HCT116 (cell line): Measurements from ENCODE around the gene RBFOX2. TPM values are rescaled to one million over a fixed set of nuclear protein-coding genes. Genes with fewer than 3 reads are reported as not detected.

ENCODE experiments used
- ATAC-seq: fragments of 200-7000 bp; cut with Tn5 transposase; 2 replicates; pipeline ENCODE4 v1.9.1; 2020; ENCODE audit warnings: mild to moderate bottlenecking, moderate library complexity
- BruUV-seq: library from RNA; stranded (reverse); fragments of 400-500 nt; replicated peaks from 2 replicates; lab custom pipeline; 2021; lab: Mats Ljungman, UMichigan
- CTCF ChIA-PET: fragments of 300-600 bp; sonication (Branson Sonifier 250); formaldehyde crosslinking; loops from one replicate; lab custom pipeline; 2021; ENCODE audit warnings: antibody characterized with exemption; lab: Charles Lee
- POLR2A ChIA-PET: fragments of 300-600, 350-600 bp; sonication (Branson Sonifier 250); formaldehyde crosslinking; loops from one replicate; lab custom pipeline; 2021; ENCODE audit warnings: antibody characterized with exemption; lab: Charles Lee
- RAD21 ChIA-PET, 2 experiments: fragments of 300-600 bp; sonication (Branson Sonifier 250); formaldehyde crosslinking; loops; one replicate each; lab custom pipeline; 2023; ENCODE audit warnings: low total read pairs in 2 of 2; ENCODE audit not compliant: uncharacterized antibody in 2 of 2, unreplicated experiment in 2 of 2, low non-redundant PET in 1 of 2; lab: Charles Lee
- DNase-seq: peaks from one replicate; pipeline ENCODE4 v3.0.0-alpha.2; 2010; ENCODE audit warnings: low read depth, low spot score
- H2AFZ ChIP-seq: fragments of 200-600 bp; shearing (Covaris generic), sonication (generic); 2 replicates; pipeline ENCODE4 v1.6.1; 2017; ENCODE audit warnings: low read depth, mixed run types, mixed read lengths, antibody characterized with exemption, low read length; ENCODE audit not compliant: poor library complexity, severe bottlenecking
- H3K27ac ChIP-seq: 2 replicates; pipeline ENCODE4 v1.5.1; 2012; ENCODE audit warnings: low read depth, low read length
- H3K27me3 ChIP-seq: fragments of 200-600 bp; sonication (generic); 2 replicates; pipeline ENCODE4 v1.6.1; 2016; ENCODE audit warnings: mixed run types, low read length, mixed read lengths; ENCODE audit not compliant: insufficient read depth
- H3K36me3 ChIP-seq, 2 experiments: fragments of 200-500 bp in 1 of 2; fragments of 200-600 bp in 1 of 2; sonication (Bioruptor generic) in 1 of 2; sonication (generic) in 1 of 2; 2 replicates each; pipeline versions ENCODE4 v1.5.1 to v1.6.1; 2014 to 2016; ENCODE audit warnings: low read length in 2 of 2, inconsistent platforms in 1 of 2, mixed read lengths in 1 of 2, mixed run types in 1 of 2; ENCODE audit not compliant: insufficient read depth in 2 of 2, control insufficient read depth in 1 of 2
- H3K4me1 ChIP-seq, 2 experiments: fragments of 200-600 bp in 1 of 2; sonication (generic) in 1 of 2; 2 replicates each; pipeline versions ENCODE4 v1.5.1 to v1.6.1; 2012 to 2017; ENCODE audit warnings: low read length in 2 of 2, inconsistent platforms in 1 of 2, mild to moderate bottlenecking in 1 of 2, mixed read lengths in 1 of 2, mixed run types in 1 of 2, moderate library complexity in 1 of 2; ENCODE audit not compliant: insufficient read depth in 2 of 2, control insufficient read depth in 1 of 2
- H3K4me2 ChIP-seq: fragments of 200-600 bp; sonication (generic); 2 replicates; pipeline ENCODE4 v1.6.1; 2017; ENCODE audit warnings: mixed run types, low read length, mixed read lengths
- H3K4me3 ChIP-seq, 2 experiments: fragments of 200-600 bp in 1 of 2; sonication (generic) in 1 of 2; replicated peaks in 1 of 2; 2 replicates each; pipeline ENCODE4 v1.5.1; 2011 to 2016; ENCODE audit warnings: low read length in 2 of 2, control low read depth in 1 of 2, low read depth in 1 of 2, mild to moderate bottlenecking in 1 of 2, mixed read lengths in 1 of 2, mixed run types in 1 of 2
- H3K79me2 ChIP-seq: fragments of 200-600 bp; sonication (generic); 2 replicates; pipeline ENCODE4 v1.6.1; 2017; ENCODE audit warnings: mild to moderate bottlenecking, mixed run types, low read length, moderate library complexity, mixed read lengths; ENCODE audit not compliant: insufficient read depth
- H3K9ac ChIP-seq: fragments of 200-600 bp; sonication (generic); 2 replicates; pipeline ENCODE4 v1.6.1; 2016; ENCODE audit warnings: low read length, mixed read lengths
- H3K9me2 ChIP-seq: fragments of 200-600 bp; sonication (generic), shearing (Covaris generic); 2 replicates; pipeline ENCODE4 v1.6.1; 2017; ENCODE audit warnings: mixed run types, mild to moderate bottlenecking, moderate library complexity; ENCODE audit not compliant: insufficient read depth
- H3K9me3 ChIP-seq, 2 experiments: fragments of 200-500 bp in 1 of 2; fragments of 200-600 bp in 1 of 2; sonication (Bioruptor generic) in 1 of 2; sonication (generic) in 1 of 2; 2 replicates each; pipeline ENCODE4 v1.6.1; 2014 to 2017; ENCODE audit warnings: low read length in 2 of 2, mixed read lengths in 2 of 2, inconsistent platforms in 1 of 2, low read depth in 1 of 2, mild to moderate bottlenecking in 1 of 2, mixed run types in 1 of 2, moderate library complexity in 1 of 2; ENCODE audit not compliant: control insufficient read depth in 1 of 2, insufficient read depth in 1 of 2
- H4K20me1 ChIP-seq: fragments of 200-600 bp; sonication (generic), shearing (Covaris generic); 2 replicates; pipeline ENCODE4 v1.6.1; 2017; ENCODE audit warnings: mixed run types, mild to moderate bottlenecking, moderate library complexity; ENCODE audit not compliant: insufficient read depth
- CBX3 ChIP-seq: IDR thresholded peaks from 2 replicates; pipeline ENCODE4 v1.6.1; 2012; ENCODE audit warnings: low read depth
- ELF1 ChIP-seq: IDR thresholded peaks from 2 replicates; pipeline ENCODE4 v1.6.1; 2012; ENCODE audit warnings: low read depth, borderline replicate concordance
- EZH2 ChIP-seq: fragments of 200-600 bp; sonication (generic); IDR thresholded peaks from 2 replicates; pipeline ENCODE4 v1.6.1; 2017; ENCODE audit warnings: antibody characterized with exemption, mixed run types
- RAD21 ChIP-seq: IDR thresholded peaks from 2 replicates; pipeline ENCODE4 v1.6.1; 2012; ENCODE audit warnings: low read depth, mild to moderate bottlenecking
- SP1 ChIP-seq: IDR thresholded peaks from 2 replicates; pipeline ENCODE4 v1.6.1; 2012; ENCODE audit warnings: low read depth
- SRF ChIP-seq: IDR thresholded peaks from 2 replicates; pipeline ENCODE4 v1.6.1; 2012; ENCODE audit warnings: low read depth
- TCF7L2 ChIP-seq: IDR thresholded peaks from 2 replicates; pipeline ENCODE4 v1.7.0; 2011; ENCODE audit warnings: borderline replicate concordance, inconsistent platforms; ENCODE audit not compliant: insufficient read depth, insufficient read length; ENCODE audit errors: extremely low read depth
- YY1 ChIP-seq: IDR thresholded peaks from 2 replicates; pipeline ENCODE4 v1.6.1; 2011; ENCODE audit warnings: low read length, low read depth, moderate library complexity, mild to moderate bottlenecking; ENCODE audit not compliant: insufficient replicate concordance; ENCODE audit errors: extremely low read depth
- ZBTB33 ChIP-seq: IDR thresholded peaks from 2 replicates; pipeline ENCODE4 v1.6.1; 2011; ENCODE audit warnings: mild to moderate bottlenecking, low read length, moderate library complexity; ENCODE audit not compliant: insufficient replicate concordance; ENCODE audit errors: extremely low read depth
- ZFX ChIP-seq: fragments of 450-650 bp; IDR thresholded peaks from 2 replicates; pipeline ENCODE4 v1.6.1; 2017
- intact Hi-C: fragments of 100-400 bp; cut with micrococcal nuclease; formaldehyde crosslinking; loops from 2 replicates; pipeline ENCODE4 v1.10.0; 2022
- total RNA-seq: library from RNA; stranded (reverse); gene quantifications from one replicate; pipeline ENCODE4 v1.2.1, GENCODE V29; 2021; ENCODE audit not compliant: unreplicated experiment
- TF ChIP-seq, protein P1 (sequence below), 3 experiments: fragments of 200-600 bp in 1 of 3; sonication (generic) in 1 of 3; IDR thresholded peaks in 2 of 3; conservative IDR thresholded peaks in 1 of 3; 2 replicates each; pipeline ENCODE4 v1.5.1; 2012 to 2017; ENCODE audit warnings: low read depth in 2 of 3, low read length in 2 of 3, antibody characterized with exemption in 1 of 3, borderline replicate concordance in 1 of 3, control low read depth in 1 of 3, mild to moderate bottlenecking in 1 of 3, mixed read lengths in 1 of 3, mixed run types in 1 of 3, moderate library complexity in 1 of 3; ENCODE audit not compliant: insufficient read depth in 1 of 3

RBFOX2 gene
- total RNA-seq, 1 experiment from 2014 or later: 83.9 TPM

GRCh38 chr22:36037102-36037758 is 8.6 kb upstream of the RBFOX2 start:
- no peak overlapping the region for H3K4me2 ChIP-seq
- H3K9me3 ChIP-seq: no peaks in the 10 kb centered on the region
- H3K9ac ChIP-seq: no peak overlapping the region
- ChIA-PET CTCF (interaction anchor here (1.1 kb wide), 1 partner anchor 29 kb away, joined by 5 read pairs; no protein-coding TSS in a partner anchor), RAD21 (no interaction called here), POLR2A (no interaction called here)
- DNase-seq (no peak), ATAC-seq (no peak)
- TF ChIP-seq SP1 (no peak), TCF7L2 (no peak), ELF1 (no peak)
- TF ChIP-seq, protein P1, sequence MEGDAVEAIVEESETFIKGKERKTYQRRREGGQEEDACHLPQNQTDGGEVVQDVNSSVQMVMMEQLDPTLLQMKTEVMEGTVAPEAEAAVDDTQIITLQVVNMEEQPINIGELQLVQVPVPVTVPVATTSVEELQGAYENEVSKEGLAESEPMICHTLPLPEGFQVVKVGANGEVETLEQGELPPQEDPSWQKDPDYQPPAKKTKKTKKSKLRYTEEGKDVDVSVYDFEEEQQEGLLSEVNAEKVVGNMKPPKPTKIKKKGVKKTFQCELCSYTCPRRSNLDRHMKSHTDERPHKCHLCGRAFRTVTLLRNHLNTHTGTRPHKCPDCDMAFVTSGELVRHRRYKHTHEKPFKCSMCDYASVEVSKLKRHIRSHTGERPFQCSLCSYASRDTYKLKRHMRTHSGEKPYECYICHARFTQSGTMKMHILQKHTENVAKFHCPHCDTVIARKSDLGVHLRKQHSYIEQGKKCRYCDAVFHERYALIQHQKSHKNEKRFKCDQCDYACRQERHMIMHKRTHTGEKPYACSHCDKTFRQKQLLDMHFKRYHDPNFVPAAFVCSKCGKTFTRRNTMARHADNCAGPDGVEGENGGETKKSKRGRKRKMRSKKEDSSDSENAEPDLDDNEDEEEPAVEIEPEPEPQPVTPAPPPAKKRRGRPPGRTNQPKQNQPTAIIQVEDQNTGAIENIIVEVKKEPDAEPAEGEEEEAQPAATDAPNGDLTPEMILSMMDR (IDR thresholded peaks at IDR 0.05 in 2 of 3, conservative IDR thresholded peaks at IDR 0.05 in 1 of 3; ENCODE audit: borderline replicate concordance in 1 of 3, insufficient read depth in 1 of 3, low read depth in 2 of 3, low read length in 2 of 3): no peak
- intact Hi-C loops: no loop called here
- H3K79me2 ChIP-seq: no peaks in the 10 kb centered on the region
- no peaks in the 10 kb centered on the region for H3K36me3 ChIP-seq
- H3K4me3 ChIP-seq: no peak overlapping the region
- no peaks in the 10 kb centered on the region for H3K9me2 ChIP-seq
- no peaks in the 10 kb centered on the region for H3K27me3 ChIP-seq
- no TSS peak for BruUV-seq
- peaks cover 0 to 5% of the 10 kb centered on the region in 2 experiments; a peak in 1 of 4 replicates for H3K4me1 ChIP-seq
- H3K27ac ChIP-seq: no peak overlapping the region
- no peak overlapping the region for H2AFZ ChIP-seq
- no peaks in the 10 kb centered on the region for H4K20me1 ChIP-seq

GRCh38 chr22:36036167-36036624 is 7.6 kb upstream of the RBFOX2 start:
- H3K27me3 ChIP-seq: no peaks in the 10 kb centered on the region
- DNase-seq (no peak), ATAC-seq (no peak)
- no peaks in the 10 kb centered on the region for H3K36me3 ChIP-seq
- no peak overlapping the region for H3K9ac ChIP-seq
- H3K79me2 ChIP-seq: no peaks in the 10 kb centered on the region
- intact Hi-C loops: no loop called here
- H3K4me2 ChIP-seq: no peak overlapping the region
- BruUV-seq: no TSS peak
- H3K9me2 ChIP-seq: no peaks in the 10 kb centered on the region
- H2AFZ ChIP-seq: no peak overlapping the region
- CTCF ChIA-PET: interaction anchor here (0.7 kb wide), 1 partner anchor 112 kb away, joined by 3 read pairs; no protein-coding TSS in a partner anchor
- H4K20me1 ChIP-seq: no peaks in the 10 kb centered on the region
- H3K4me1 ChIP-seq: peaks cover 0 to 5% of the 10 kb centered on the region in 2 experiments; a peak in 1 of 4 replicates
- H3K9me3 ChIP-seq: no peaks in the 10 kb centered on the region
- RAD21 ChIA-PET: no interaction called here
- no peak overlapping the region for H3K4me3 ChIP-seq
- no peak overlapping the region for H3K27ac ChIP-seq
- POLR2A ChIA-PET: no interaction called here
- TF ChIP-seq SRF: no peak
- TF ChIP-seq CBX3: no peak
- no peak for TF ChIP-seq EZH2
- no peak for TF ChIP-seq RAD21
- no peak for TF ChIP-seq ZFX
- TF ChIP-seq ZBTB33: no peak
- TF ChIP-seq SP1: no peak
- TF ChIP-seq YY1: no peak
- TF ChIP-seq, protein P1 (IDR thresholded peaks at IDR 0.05 in 2 of 3, conservative IDR thresholded peaks at IDR 0.05 in 1 of 3; ENCODE audit: borderline replicate concordance in 1 of 3, insufficient read depth in 1 of 3, low read depth in 2 of 3, low read length in 2 of 3): no peak
- TF ChIP-seq TCF7L2: no peak
- TF ChIP-seq ELF1: no peak
